Ascending aorta (tissue), 2 donors: Measurements from ENCODE around the gene SLC25A26. TPM values are rescaled to one million over a fixed set of nuclear protein-coding genes. Genes with fewer than 3 reads are reported as not detected.
"Not testable (repeated sequence)": the region's sequence is repeated elsewhere in the genome, so short reads cannot be mapped to it uniquely, and the experiment has no call there.

ENCODE experiments used
- DNase-seq, 2 donors: peaks; one replicate each; pipeline ENCODE4 v3.0.0-alpha.2; 2019; ENCODE audit warnings: low spot score in 2 of 2
- H3K27ac ChIP-seq, 2 donors: fragments of 200-600 bp; sonication (generic); one replicate each; pipeline ENCODE4 v1.5.1; 2016 to 2017; ENCODE audit warnings: mild to moderate bottlenecking in 1 of 2
- H3K27me3 ChIP-seq: fragments of 200-600 bp; sonication (generic); one replicate; pipeline ENCODE4 v1.5.1; 2017
- H3K36me3 ChIP-seq, 2 donors: fragments of 200-600 bp; sonication (generic); one replicate each; pipeline ENCODE4 v1.5.1; 2016
- H3K4me1 ChIP-seq, 2 donors: fragments of 200-600 bp; sonication (generic); one replicate each; pipeline ENCODE4 v1.5.1; 2016 to 2017; ENCODE audit warnings: mild to moderate bottlenecking in 1 of 2
- H3K4me3 ChIP-seq, 2 donors: fragments of 200-600 bp; sonication (generic); one replicate each; pipeline ENCODE4 v1.5.1; 2016 to 2017; ENCODE audit warnings: mild to moderate bottlenecking in 1 of 2
- H3K9me3 ChIP-seq, 2 donors: fragments of 200-600 bp; sonication (generic); one replicate each; pipeline ENCODE4 v1.5.1; 2016
- intact Hi-C: fragments of 100-400 bp; cut with DNase I; formaldehyde crosslinking; loops from one replicate; pipeline ENCODE4 v1.15.1; 2023
- total RNA-seq: library from RNA; depleted of rRNA; stranded (reverse); fragments of >200 nt; gene quantifications from one replicate; pipeline ENCODE4 v1.1.0, GENCODE V29; 2016
- TF ChIP-seq, protein P1 (sequence below), 3 experiments: fragments of 200-600 bp in 2 of 3; fragments of 450-650 bp in 1 of 3; sonication (generic) in 2 of 3; IDR thresholded peaks; one replicate each; pipeline ENCODE4 v1.5.1; 2016 to 2019; ENCODE audit warnings: antibody characterized with exemption in 3 of 3, mild to moderate bottlenecking in 1 of 3, moderate library complexity in 1 of 3

The SLC25A26 gene
- total RNA-seq, 1 donor from 2014 or later: 11.7 TPM

DNA sequence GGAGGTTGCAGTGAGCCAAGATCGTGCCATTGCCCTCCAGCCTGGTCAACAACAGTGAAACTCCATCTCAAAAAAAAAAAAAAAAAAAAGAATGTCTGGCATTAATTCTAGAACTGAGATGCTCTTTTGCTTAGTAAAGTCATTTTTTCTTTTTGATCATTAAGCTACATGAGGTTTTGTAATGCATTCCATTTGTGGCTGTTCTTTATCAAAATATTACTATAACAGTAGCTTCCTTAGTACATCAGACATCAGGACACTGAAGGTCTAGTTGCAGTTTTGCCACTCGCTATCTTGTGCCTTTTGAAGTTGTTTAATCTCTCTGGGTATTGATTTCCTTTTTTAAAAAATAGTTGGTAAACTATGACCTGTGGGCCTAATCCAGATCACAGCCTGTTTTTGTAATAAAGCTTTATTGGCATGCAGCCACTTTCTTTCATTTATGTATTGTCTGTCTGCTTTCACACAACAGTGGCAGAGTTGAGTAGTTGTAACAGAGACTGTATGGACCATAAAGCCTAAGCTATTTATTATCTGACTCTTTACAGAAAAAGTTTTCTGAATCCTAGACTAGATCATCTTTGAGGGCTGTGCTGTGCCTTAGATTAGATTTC, 76.6 kb downstream of the SLC25A26 start:
- H3K36me3 ChIP-seq: no peaks in the 10 kb centered on the region
- no peak overlapping the region for H3K27ac ChIP-seq
- no peak for DNase-seq
- H3K4me3 ChIP-seq: no peak overlapping the region
- no peaks in the 10 kb centered on the region for H3K9me3 ChIP-seq
- peaks cover 0 to 3% of the 10 kb centered on the region in 2 donors for H3K4me1 ChIP-seq
- intact Hi-C loops: no loop called here
- TF ChIP-seq, protein P1, sequence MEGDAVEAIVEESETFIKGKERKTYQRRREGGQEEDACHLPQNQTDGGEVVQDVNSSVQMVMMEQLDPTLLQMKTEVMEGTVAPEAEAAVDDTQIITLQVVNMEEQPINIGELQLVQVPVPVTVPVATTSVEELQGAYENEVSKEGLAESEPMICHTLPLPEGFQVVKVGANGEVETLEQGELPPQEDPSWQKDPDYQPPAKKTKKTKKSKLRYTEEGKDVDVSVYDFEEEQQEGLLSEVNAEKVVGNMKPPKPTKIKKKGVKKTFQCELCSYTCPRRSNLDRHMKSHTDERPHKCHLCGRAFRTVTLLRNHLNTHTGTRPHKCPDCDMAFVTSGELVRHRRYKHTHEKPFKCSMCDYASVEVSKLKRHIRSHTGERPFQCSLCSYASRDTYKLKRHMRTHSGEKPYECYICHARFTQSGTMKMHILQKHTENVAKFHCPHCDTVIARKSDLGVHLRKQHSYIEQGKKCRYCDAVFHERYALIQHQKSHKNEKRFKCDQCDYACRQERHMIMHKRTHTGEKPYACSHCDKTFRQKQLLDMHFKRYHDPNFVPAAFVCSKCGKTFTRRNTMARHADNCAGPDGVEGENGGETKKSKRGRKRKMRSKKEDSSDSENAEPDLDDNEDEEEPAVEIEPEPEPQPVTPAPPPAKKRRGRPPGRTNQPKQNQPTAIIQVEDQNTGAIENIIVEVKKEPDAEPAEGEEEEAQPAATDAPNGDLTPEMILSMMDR (IDR thresholded peaks at IDR 0.05): no peak
- H3K27me3 ChIP-seq: no peaks in the 10 kb centered on the region

DNA sequence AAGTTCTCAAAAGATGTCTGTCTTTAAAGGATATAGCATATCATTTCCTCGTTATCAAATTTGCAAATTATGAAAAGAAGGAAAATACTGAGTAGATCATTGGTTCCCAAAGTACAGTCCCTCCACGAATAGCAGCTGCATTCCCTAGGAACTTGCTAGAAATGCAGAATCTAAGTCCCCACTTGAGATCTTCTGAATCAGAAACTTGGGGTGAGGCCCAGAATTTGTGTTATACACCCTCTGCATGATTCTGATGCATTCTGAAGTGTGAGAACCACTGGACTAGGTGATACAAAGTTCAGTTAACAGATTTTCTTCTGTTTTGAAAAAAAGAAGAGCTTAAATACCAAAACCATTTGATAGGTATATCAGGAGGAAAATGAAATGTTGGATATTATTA, 77.1 kb downstream of the SLC25A26 start:
- no peak overlapping the region for H3K4me3 ChIP-seq
- intact Hi-C loops: no loop called here
- H3K9me3 ChIP-seq: no peaks in the 10 kb centered on the region
- TF ChIP-seq, protein P1 (IDR thresholded peaks at IDR 0.05): no peak
- H3K27ac ChIP-seq: no peak overlapping the region
- no peak for DNase-seq
- peaks cover 0 to 3% of the 10 kb centered on the region in 2 donors for H3K4me1 ChIP-seq
- no peaks in the 10 kb centered on the region for H3K36me3 ChIP-seq
- no peaks in the 10 kb centered on the region for H3K27me3 ChIP-seq

DNA sequence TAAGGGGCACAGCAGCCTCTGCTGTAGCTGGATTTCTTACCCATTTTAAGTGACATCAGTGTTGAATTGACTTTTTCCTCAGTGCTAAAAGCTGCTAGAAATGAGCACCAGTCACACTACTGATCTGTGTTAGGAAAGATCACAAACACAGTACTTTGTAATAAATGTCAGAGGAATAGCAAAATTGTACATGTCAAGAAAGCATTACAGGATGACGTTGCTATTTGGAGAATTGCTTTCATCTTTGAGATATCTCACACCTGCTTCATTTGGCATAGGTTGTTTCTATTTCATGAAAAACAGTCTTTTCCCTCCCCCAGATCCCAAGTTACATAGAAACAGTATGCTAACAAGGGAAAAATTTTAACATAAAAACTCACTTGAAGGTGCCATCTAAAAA, 77.8 kb downstream of the SLC25A26 start:
- intact Hi-C loops: no loop called here
- TF ChIP-seq, protein P1 (IDR thresholded peaks at IDR 0.05): no peak
- Histone ChIP-seq H3K4me3 (no peak overlapping the region), H3K9me3 (no peaks in the 10 kb centered on the region), H3K36me3 (no peaks in the 10 kb centered on the region), H3K4me1 (peaks cover 0 to 3% of the 10 kb centered on the region in 2 donors), H3K27me3 (no peaks in the 10 kb centered on the region), H3K27ac (no peak overlapping the region)
- no peak for DNase-seq

DNA sequence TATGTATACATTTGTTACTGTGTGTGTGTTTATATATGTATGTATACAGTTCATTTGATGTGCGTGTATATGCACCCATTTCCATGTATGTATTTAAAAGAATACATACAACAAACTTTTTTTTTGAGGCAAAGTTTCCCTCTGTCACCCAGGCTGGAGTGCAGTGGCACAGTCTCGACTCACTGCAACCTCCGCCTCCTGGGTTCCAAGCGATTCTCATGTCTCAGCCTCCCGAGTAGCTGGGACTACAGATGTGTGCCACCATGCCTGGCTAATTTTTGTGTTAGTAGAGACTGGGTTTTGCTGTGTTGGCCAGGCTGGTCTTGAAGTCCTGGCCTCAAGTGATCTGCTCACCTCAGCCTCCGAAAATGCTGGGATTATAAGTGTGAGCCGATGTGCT, 78.3 kb downstream of the SLC25A26 start:
- DNase-seq, H3K36me3 ChIP-seq, H3K27ac ChIP-seq: not testable (repeated sequence)

DNA sequence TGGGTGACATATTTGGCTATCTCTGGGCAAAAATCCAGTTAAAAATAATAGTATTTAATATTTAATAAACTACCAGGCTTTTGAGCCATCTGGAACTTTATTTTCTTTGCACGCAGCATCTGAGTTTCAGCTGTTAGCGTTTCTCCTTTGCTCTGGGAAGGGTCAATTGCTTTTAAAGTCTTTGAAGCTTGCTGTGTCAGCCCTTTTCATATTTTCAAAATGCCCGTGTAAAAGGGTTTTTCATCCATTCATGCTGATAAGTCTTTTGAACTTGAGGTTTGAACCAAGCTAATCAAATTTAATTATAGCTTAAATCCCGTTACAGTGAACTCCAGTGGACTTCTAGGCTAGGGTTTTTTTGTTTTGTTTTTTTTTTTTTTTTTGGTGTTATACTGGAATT, 79.1 kb downstream of the SLC25A26 start:
- no peaks in the 10 kb centered on the region for H3K27me3 ChIP-seq
- H3K4me1 ChIP-seq: peaks cover 0 to 3% of the 10 kb centered on the region in 2 donors
- intact Hi-C loops: no loop called here
- H3K4me3 ChIP-seq: no peak overlapping the region
- H3K9me3 ChIP-seq: no peaks in the 10 kb centered on the region
- TF ChIP-seq, protein P1 (IDR thresholded peaks at IDR 0.05): no peak
- DNase-seq: no peak
- H3K36me3 ChIP-seq: no peaks in the 10 kb centered on the region
- H3K27ac ChIP-seq: no peak overlapping the region

More for the DNA sequence above, 78.3 kb downstream of the SLC25A26 start:
- H3K9me3 ChIP-seq, H3K4me3 ChIP-seq, intact Hi-C loops, H3K4me1 ChIP-seq, H3K27me3 ChIP-seq: not testable (repeated sequence)

DNA sequence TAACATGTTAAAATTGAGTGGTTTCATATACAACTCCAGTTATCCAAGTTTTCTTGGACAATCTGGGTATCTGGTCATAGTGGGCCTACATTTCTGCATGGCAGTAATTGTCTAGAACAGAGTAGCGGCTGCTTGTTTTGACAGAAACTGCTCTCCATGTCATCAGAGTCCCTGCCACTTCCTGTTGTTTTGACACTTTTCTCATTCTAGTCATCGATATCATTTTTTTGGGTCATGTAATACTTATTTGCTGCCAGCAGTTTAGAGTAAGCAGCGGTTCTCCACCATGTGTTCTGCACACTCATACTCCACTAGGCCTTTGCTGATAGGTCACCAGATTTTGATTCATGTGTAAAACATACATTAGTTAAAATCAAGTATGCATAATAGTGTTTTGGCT, 81.5 kb downstream of the SLC25A26 start:
- H3K9me3 ChIP-seq: no peaks in the 10 kb centered on the region
- H3K27me3 ChIP-seq: no peaks in the 10 kb centered on the region
- no peak overlapping the region for H3K27ac ChIP-seq
- no peaks in the 10 kb centered on the region for H3K36me3 ChIP-seq
- no peak overlapping the region for H3K4me3 ChIP-seq
- H3K4me1 ChIP-seq: peaks cover 0 to 3% of the 10 kb centered on the region in 2 donors
- intact Hi-C loops: no loop called here
- DNase-seq: no peak
- TF ChIP-seq, protein P1 (IDR thresholded peaks at IDR 0.05): no peak
